Mononuclear cell (primary cell): ENCODE data around the gene MON1B. TPM values are rescaled to one million over a fixed set of nuclear protein-coding genes. Genes with fewer than 3 reads are reported as not detected.
A peak's percentile ranks its signal among the peaks of the same experiment; 100 is the strongest.
"Not testable (repeated sequence)": the region's sequence is repeated elsewhere in the genome, so short reads cannot be mapped to it uniquely, and the experiment has no call there.

Experiments used
- H3K27me3 ChIP-seq: 2 replicates; pipeline ENCODE4 v1.6.0; 2011; ENCODE audit warnings: low read length, control low read depth; ENCODE audit not compliant: insufficient read depth
- H3K4me1 ChIP-seq: 2 replicates; pipeline ENCODE4 v1.5.1; 2011; ENCODE audit warnings: mild to moderate bottlenecking, low read length, control low read depth; ENCODE audit not compliant: insufficient read depth
- H3K4me3 ChIP-seq: 2 replicates; pipeline ENCODE4 v1.5.1; 2011; ENCODE audit warnings: mild to moderate bottlenecking, low read length, moderate library complexity
- H3K9me3 ChIP-seq: 2 replicates; pipeline ENCODE4 v1.5.1; 2011; ENCODE audit warnings: low read depth, mild to moderate bottlenecking, control low read depth, low read length
- total RNA-seq: library from RNA; depleted of rRNA; stranded (reverse); fragments of >200 nt; gene quantifications from one replicate; pipeline ENCODE4 v1.2.3, GENCODE V29; 2012

MON1B gene
- total RNA-seq = 20.9 TPM

DNA sequence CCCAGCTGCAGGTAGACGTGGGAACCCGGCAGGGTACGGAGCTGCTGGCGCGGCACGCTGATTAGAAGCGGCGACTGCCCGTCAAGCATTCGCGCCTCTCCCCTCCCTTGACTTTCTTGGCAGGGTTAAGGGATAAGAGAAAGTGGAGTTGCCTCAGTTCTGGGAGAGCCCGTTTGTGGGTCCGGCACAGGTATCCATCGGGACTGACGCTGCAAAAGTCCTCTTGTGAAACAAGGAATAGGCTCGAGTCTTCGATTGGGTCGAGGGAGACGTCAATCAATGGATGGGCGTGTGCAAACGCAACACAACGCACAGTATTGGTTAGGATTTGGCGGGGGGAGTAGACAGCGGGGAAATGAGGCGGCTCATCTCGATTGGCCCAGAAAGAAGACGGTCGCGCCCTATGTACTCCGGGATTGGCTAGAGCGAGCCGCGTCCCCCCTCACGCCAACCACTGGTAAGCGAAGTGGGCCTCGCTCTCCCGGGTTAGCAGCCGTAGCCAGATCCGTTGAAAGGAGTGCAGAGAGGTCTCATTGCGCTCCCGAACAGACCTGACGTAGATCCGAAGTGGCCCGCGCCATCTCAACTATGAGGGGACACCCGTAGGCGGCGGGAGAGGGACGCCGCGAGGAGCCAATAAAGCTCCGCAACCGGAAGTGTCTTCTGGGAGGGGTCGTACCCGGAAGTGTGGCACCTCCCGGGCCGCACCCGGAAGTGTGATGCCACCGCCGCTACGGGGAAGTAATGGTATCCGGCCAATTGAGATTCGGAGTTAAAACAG lies at the start of gene MON1B:
Gene MON1B, plus strand, starts transcription at position 713 of the 781 bp plus-strand sequence. CDS start 296 bp downstream, outside the sequence.
- H3K27me3 ChIP-seq = peaks cover 4% of the 10 kb centered on the region
- H3K4me3 ChIP-seq = peak within 1 kb of the TSS; percentile 99
- H3K9me3 ChIP-seq = no peaks in the 10 kb centered on the region
- H3K4me1 ChIP-seq = peaks cover 33% of the 10 kb centered on the region

DNA sequence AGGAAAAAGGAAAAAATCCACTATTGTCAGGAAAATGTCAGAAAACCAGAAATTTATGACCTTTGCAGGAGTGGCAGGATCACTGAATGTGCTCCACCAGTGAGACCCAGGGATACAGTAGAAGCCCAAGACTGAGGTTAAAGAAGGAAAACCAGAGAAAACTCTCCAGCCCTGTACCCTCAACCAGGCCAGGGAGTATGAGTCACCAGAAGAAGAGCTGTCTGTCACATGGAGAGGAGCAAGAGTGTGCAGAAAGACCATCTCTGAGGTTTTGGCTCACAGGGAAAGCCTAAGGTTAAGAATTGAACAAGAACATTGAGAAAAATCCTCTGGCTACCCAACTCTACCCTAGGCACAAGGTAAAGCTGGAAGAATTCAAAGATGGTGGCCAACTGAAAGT lies 47.6 kb upstream of the MON1B start:
- Histone ChIP-seq H3K4me1 (no peaks in the 10 kb centered on the region), H3K4me3 (no peak overlapping the region), H3K9me3 (peaks cover 8% of the 10 kb centered on the region), H3K27me3 (no peaks in the 10 kb centered on the region)

DNA sequence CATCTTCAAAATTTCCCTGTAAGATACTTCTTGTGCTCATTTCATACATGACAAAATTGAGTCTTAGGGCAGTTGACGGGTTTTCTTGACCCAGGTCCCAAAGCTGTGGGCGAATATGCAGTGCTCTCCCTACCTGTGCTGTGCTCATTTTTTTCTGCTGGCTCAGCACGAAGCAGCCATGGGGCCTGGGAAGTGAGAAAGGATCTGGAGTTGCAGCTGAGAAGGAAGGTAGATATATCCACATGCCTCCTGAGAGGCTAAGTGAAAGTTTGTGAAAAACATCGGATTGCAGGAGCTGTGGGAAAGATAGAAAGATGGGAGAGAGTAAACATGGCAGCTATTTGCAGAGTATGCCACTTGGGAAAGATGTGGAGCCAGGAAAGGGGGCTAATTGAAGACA lies 42.9 kb upstream of the MON1B start:
- H3K9me3 ChIP-seq = peaks cover 8% of the 10 kb centered on the region
- no peaks in the 10 kb centered on the region for H3K27me3 ChIP-seq
- no peaks in the 10 kb centered on the region for H3K4me1 ChIP-seq

DNA sequence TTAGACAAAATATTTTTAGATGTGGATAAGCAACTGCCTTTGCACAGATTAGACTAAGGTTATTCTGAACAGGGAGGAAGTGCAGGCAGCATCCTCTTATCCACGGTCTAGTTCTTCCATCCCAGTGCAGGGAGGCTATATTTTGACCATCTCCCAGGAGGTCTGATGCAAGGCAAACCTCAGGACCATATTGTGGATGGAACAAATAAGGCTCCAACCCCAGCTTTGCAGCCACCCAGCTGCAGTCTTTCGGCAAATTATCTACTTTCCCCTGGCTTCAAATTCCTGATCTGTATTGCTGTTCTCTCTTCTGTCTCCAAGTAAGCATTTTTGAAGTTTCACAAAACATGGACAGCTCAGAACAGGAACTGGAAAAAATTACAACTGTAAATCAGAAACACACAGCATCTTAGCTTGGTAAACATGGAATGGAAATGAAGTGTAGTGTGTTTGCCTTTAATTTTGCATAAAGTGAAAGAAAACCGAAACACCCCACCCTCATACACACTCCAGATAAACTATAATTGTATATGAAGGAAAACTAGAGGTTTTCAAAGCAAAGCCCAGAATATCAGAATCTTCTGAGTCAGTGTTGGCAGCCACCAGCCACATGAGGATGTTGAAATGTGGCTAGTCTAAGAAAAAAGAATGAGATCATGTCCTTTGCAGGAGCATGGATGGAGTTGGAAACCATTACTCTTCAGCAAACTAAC lies 33.5 kb upstream of the MON1B start:
- no peaks in the 10 kb centered on the region for H3K4me1 ChIP-seq
- peaks cover 4% of the 10 kb centered on the region for H3K27me3 ChIP-seq
- no peak overlapping the region for H3K4me3 ChIP-seq
- H3K9me3 ChIP-seq = no peaks in the 10 kb centered on the region

More for the DNA sequence above, 42.9 kb upstream of the MON1B start:
- H3K4me3 ChIP-seq = no peak overlapping the region

DNA sequence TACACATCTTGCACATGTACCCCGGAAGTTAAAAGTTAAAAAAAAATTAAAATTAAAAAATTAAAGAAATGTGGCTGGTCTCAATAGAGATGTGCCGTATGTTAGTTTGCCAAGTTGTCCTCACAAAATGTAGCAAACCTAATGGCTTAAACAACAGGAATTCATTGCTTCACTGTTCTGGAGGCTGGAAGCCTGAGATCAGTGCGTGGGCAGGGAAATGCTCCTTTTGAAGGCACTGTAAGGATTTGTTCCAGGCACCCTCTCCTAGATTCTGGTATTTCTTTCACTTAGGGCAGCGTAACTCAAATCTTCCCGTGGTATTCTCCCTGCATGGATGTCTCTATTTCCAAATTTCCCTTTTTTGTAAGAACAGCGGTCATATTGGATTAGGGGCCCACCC lies 32.7 kb upstream of the MON1B start:
- H3K4me3 ChIP-seq = no peak overlapping the region
- H3K4me1 ChIP-seq = no peaks in the 10 kb centered on the region
- H3K9me3 ChIP-seq = no peaks in the 10 kb centered on the region
- H3K27me3 ChIP-seq = peaks cover 4% of the 10 kb centered on the region

DNA sequence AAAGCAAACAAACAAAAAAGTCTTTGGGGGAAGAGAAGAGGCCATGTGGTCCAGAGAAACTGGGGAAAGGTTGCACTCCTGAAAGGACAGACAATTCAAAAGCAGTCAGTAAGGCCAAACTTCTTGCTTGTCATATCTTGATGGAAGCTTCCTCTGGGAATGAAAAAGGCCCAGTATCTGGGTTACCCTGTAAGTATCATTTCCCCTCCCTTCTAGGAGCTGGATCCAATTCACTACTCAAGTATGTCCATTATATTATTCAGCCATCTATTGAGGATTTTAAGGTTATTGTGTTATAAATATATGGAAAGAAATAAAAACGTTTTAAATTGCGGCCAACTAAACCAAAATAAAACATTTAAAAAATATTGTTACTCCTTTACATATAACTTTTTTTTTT lies 26.0 kb upstream of the MON1B start:
- no peaks in the 10 kb centered on the region for H3K9me3 ChIP-seq
- no peak overlapping the region for H3K4me3 ChIP-seq
- H3K4me1 ChIP-seq = no peaks in the 10 kb centered on the region
- peaks cover 4% of the 10 kb centered on the region for H3K27me3 ChIP-seq

DNA sequence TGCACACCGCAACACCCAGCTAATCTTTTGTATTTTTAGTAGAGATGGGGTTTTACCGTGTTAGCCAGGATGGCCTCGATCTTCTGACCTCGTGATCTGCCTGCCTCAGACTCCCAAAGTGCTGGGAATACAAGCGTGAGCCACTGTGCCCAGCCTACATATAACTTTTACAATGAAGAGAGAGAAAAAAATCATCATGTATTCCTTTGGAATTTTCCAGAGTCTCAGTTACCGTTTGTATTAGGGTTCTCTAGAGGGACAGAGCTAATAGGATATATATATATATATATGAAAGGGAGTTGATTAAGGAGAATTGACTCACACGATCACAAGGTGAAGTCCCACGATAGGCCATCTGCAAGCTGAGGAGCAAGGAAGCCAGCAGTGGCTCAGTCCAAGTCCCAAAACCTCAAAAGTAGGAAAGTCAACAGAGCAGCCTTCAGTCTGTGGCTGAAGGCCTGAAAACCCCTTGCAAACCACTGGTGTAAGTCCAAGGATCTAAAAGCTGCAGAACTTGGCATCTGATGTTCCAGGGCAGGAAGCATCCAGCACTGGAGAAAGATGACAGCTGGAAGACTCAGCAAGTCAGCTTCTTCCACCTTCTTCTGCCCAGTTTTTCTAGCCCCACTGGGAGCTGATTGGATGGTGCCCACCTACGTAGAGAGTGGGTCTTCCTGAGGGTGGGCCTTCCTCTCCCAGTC lies 25.3 kb upstream of the MON1B start:
- not testable (repeated sequence) for H3K4me1 ChIP-seq, H3K4me3 ChIP-seq, H3K27me3 ChIP-seq, H3K9me3 ChIP-seq

DNA sequence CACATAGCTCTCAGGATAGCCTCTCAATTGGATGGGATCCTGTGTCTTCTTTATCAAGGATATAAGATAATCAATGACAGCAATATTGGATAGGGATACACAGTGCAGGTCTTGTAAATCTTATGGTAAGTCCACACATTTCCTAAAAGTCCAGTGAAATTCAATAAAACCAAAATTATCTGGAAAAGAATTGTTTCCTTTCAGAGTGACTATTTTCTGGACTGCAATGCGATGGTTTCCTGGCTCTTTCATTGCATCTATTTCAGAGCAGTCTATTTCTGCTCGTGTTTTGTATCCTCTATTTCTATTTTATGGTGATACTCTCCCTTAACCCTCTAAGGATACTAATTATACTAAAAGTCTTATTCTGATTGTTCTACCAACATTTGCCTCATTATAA lies 24.3 kb upstream of the MON1B start:
- Histone ChIP-seq H3K4me1 (no peaks in the 10 kb centered on the region), H3K9me3 (no peaks in the 10 kb centered on the region), H3K4me3 (no peak overlapping the region), H3K27me3 (peaks cover 5% of the 10 kb centered on the region)

DNA sequence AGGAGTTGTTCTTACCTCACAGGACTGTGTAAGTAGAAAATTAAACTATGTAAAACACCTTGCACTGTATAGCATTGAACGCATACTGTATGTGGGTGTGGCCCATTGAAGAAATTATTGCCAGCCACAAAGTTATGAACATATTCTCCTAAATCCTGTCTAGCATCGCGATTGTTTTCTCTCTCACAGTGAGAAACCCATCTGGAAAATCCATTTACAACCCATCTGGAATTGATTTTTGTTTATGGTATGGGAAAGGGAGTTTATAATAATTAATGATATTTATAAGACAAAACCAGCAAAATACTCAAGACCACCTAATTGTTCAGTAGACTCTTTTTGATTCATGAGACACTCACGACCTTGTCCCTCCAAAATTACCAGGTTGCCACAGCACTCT lies 22.1 kb upstream of the MON1B start:
- H3K9me3 ChIP-seq = no peaks in the 10 kb centered on the region
- H3K4me3 ChIP-seq = no peak overlapping the region
- no peaks in the 10 kb centered on the region for H3K4me1 ChIP-seq
- peaks cover 5% of the 10 kb centered on the region for H3K27me3 ChIP-seq

DNA sequence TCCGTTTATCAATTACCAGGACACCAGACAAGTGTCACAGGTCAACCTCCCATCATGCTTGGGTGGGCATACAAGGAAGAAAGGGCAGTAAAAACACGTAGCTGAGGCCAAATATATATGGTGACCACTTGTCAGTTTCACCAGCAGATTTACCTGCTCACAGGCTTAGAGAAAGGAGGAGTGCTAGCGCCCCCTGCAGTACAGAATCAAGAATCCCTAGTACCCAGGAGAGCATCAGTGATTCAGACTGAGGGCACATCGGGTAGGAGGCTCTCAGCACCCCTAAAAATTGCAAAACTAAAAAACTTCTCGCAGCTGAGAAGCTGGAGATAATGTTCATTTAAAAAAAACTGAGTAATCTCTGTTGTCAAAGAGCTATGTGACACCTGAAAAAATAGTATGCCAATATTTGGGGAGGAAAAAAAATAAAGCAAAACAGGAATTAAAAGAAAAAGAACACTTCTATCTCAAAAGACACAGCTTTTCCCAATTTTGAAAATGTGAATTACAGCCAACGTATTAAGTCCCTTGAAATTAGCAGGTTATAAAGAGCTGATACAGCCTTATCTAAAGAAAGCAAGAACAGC lies 21.2 kb upstream of the MON1B start:
- Histone ChIP-seq H3K9me3 (no peaks in the 10 kb centered on the region), H3K27me3 (peaks cover 5% of the 10 kb centered on the region), H3K4me1 (no peaks in the 10 kb centered on the region), H3K4me3 (no peak overlapping the region)

DNA sequence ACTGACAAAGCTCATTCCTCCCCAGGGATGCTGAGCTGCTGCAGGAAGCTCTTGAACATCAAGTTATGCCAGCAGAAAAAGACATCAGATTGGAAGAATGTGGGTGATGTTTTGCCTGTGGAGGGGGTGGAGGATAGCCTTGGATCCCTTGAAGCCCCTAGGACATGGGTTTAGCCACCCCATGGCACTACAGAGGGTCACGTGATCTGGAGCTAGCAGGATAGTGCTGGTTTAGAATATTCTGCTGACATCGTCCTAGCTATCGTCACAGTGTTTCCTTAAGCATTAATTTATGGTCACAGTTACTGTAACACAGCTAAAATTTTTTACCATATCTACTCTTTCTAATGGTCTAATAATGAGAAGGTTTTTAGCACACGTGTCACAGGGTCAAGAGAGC lies 20.2 kb upstream of the MON1B start:
- H3K4me3 ChIP-seq = no peak overlapping the region
- peaks cover 10% of the 10 kb centered on the region for H3K27me3 ChIP-seq
- no peaks in the 10 kb centered on the region for H3K9me3 ChIP-seq
- H3K4me1 ChIP-seq = no peaks in the 10 kb centered on the region

DNA sequence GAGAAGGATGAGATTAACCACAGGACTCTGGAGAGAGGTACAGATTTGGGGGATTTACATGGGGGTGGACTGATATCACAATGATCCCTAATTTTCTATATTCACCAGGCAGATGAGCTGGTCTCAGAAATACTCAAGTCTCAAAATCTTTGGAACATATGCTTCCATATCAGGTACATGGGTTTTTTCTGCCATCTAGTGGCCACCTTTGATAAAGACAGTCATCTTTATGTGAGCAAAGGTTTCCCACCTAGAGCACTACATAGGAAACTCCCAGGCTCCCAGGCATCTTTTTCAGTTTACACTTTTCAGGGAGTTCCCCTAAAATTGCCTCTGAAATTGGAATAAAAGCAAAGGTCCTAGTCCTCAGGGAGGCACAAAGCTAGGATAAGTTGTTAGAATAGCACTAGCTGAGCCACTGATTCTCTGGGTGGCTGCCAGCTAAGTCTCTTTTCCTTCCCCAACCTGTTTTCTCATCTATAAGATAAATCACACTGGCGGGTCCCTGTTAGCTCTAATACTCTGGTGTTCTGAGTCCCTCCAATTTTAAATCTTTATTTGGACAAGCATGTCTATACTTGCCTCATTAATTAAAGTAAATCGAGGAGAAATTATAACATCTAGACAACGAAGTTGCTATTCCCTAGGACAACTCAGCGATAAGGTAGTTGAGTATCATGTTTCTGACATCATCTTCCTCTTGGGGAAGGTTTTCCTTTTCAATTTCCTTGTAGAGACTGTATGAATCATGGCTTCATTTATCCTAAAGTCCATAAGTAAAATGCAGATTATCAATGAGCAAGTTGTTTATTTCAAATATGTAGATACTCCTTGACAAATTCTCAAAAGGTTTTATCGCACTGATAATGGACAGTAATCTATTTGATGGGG lies 19.0 kb upstream of the MON1B start:
- Histone ChIP-seq H3K27me3 (peaks cover 14% of the 10 kb centered on the region), H3K9me3 (no peaks in the 10 kb centered on the region), H3K4me3 (no peak overlapping the region), H3K4me1 (no peaks in the 10 kb centered on the region)

DNA sequence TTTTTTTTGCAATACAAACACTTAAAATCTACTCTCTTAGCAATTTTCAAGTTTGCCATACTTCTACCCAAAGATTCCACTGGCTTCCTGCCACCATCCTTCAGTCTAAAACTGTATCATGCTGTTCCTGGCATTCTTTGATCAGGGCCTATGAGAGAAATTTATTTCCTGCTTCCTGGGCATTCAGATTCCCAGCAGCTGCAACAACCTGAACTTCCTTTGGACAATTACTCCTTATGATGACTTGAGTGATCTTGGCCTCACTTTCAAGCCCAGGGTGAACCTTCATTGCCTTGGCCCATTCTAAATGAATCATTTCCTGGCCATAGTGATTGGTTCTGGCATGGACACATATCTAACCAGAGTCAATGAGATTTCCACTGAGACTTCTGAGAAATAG lies 18.0 kb upstream of the MON1B start:
- H3K9me3 ChIP-seq = no peaks in the 10 kb centered on the region
- H3K4me3 ChIP-seq = no peak overlapping the region
- H3K4me1 ChIP-seq = no peaks in the 10 kb centered on the region

DNA sequence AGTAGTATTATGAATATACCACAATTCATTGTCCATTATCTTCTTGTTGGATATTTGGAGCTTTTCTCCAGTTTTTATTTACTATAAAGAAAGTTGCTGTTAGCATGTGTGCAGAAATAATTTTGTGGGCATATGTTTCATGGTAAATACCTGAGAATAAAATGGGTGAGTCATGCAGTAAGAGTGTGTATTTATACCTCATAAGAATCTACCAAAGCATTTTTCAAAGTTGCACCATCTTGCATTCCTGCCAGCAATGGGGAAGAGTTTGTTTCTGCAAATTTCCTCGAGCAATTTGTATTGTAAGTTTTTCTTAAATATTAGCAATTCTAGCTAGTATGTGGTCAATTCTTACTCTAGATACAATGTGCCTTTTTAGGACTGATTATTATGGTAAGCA lies 7.9 kb upstream of the MON1B start:
- Histone ChIP-seq H3K4me1 (no peaks in the 10 kb centered on the region), H3K9me3 (no peaks in the 10 kb centered on the region), H3K4me3 (no peak overlapping the region), H3K27me3 (peaks cover 14% of the 10 kb centered on the region)

More for the DNA sequence above, 18.0 kb upstream of the MON1B start:
- peaks cover 14% of the 10 kb centered on the region for H3K27me3 ChIP-seq
